ENCODE results near the gene NBPF9.
"Not testable (repeated sequence)": the region's sequence is repeated elsewhere in the genome, so short reads cannot be mapped to it uniquely, and the experiment has no call there.

- TF ChIP-seq CTCF (conservative IDR thresholded peaks at IDR 0.05); ZFX (IDR thresholded peaks at IDR 0.05): not testable (repeated sequence)
Measured at GRCh38 chr1:149013513-149013912, 89.8 kb downstream of the NBPF9 start.

Data from C4-2B (cell line).